GM21423 (cell line): ENCODE data around the gene OSTN.
"Not testable (repeated sequence)": the region's sequence is repeated elsewhere in the genome, so short reads cannot be mapped to it uniquely, and the experiment has no call there.

ENCODE experiments used
- ATAC-seq: cut with Tn5 transposase; IDR thresholded peaks from one replicate; pipeline ENCODE4 v1.9.1; 2021; ENCODE audit warnings: mild to moderate bottlenecking, moderate library complexity; ENCODE audit not compliant: unreplicated experiment

Gene OSTN

GRCh38 chr3:191262650-191263049 is 63.6 kb downstream of the OSTN start:
- peak; percentile 63 for ATAC-seq

DNA sequence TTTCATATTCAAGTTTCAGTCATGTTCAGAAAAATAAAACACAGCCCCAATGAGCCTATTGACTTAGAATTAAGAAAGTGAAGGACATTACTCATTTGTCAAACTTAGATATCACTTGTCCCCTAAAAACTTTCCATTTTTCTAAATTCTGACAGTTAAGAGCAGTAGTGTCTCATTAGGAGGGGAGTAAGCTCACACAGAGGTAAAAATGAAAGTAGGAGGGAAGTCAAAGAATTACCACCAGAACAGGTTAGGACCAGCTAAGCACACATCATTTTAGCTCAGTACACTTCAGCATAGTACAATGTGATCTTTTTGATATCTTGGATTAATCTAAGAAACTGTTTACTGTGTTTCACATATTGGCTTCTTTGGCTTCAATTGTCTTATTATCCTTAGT is 64.3 kb downstream of the OSTN start:
- ATAC-seq = peak; percentile 86

DNA sequence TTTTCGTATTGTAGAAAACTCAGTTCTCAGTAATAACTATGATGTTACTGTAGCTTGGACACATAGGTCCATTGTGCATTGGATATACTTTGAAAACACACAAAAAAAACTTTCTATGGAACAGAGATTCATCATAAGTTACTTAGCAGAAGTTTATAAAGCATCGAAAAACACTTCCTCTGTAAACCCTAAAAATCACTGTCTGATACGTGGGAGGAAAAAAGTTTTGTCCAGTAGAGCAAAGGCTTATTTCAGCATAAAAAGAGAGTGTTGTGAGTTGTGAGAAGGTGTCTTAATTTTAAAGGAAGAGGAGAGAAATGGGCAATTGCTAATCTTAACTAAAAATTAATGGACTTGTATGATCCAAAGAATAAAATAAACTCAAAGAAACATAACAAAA is 64.8 kb downstream of the OSTN start:
- ATAC-seq = no peak

DNA sequence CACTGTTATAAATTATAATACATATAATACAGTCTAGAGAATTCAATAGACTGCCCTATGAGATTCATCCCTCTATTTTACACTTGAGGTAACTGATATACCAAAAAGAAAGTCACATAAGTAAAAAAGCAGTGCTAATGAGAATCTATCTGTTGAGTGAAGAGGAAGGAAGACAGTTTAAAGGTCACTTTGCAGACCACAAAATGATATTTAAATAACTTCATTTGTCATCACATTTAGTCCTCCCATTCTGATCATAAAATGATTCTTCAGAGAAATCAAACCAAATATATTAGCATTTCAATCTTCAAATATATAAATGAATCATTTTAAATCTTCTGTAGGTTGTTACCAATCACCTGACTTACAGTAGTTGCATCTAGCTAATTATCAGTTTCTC is 69.7 kb downstream of the OSTN start:
- no peak for ATAC-seq

- ATAC-seq = peak; percentile 67
Measured at GRCh38 chr3:191269289-191270085, 70.4 kb downstream of the OSTN start.

GRCh38 chr3:191275244-191275643 is 76.2 kb downstream of the OSTN start:
- ATAC-seq = not testable (repeated sequence)

DNA sequence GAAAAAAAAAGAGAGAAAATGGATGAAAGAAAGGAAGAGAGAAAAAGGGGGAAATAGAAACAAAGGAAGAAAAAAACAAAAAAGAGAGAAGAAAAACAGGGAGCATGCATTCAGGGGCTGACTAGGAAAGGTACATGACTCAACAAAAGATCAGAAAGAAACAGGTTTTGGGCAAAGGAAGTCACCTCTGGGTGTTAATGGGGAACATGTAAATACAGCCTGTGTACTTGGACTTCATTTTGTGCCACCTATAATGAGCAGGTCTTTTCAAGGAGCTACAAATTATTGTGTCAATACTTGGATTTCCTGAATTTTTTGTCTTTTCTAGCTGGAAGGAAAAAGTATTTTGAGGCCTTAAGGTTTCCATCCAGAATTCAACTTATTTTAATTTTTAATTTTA is 76.7 kb downstream of the OSTN start:
- ATAC-seq = no peak

- no peak for ATAC-seq
Measured at GRCh38 chr3:191280111-191280510, 81.1 kb downstream of the OSTN start.

GRCh38 chr3:191280882-191281281 is 81.8 kb downstream of the OSTN start:
- no peak for ATAC-seq

DNA sequence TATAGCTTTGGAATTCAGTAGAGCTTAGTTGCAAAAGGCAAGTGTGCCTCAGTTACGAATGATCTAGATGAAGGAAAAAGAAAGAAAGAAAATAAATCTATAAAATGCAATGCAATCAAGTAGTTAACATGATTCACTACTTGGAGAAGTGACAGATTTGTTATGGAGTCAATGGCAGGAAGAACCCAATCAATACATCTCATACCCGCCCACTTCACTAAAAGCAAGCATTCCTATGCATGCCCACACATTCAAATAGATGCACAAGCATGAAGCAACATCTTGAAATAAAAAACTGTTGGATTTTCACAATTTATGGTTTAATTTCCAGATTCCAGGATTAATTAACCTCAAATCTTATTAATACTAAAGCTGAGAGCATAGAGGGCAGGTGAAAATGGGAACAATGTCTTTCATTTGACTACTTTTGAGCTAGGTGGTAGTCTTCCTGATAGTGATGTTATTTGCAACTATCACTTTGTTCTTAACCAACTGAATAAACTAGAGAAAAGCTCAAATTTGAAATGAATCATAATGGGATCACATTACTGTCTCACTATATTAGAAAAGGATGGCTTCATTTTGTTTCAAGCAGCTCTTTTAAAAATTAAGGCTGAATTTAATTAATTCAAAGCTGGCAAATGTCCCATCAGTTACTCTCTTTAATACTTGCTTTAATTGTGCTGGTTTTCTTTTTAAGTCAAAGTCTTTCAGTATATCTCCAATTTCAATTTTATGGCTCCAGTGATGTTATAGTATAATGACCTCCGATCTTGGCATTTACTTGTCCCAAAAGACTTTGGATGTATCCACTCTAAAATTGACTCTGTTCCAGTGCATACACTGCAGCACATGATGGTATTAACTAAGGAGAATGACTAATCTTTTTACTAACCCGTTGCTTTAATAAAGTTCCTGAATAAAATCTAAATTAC is 83.5 kb downstream of the OSTN start:
- no peak for ATAC-seq

GRCh38 chr3:191283400-191283799 is 84.4 kb downstream of the OSTN start:
- no peak for ATAC-seq

DNA sequence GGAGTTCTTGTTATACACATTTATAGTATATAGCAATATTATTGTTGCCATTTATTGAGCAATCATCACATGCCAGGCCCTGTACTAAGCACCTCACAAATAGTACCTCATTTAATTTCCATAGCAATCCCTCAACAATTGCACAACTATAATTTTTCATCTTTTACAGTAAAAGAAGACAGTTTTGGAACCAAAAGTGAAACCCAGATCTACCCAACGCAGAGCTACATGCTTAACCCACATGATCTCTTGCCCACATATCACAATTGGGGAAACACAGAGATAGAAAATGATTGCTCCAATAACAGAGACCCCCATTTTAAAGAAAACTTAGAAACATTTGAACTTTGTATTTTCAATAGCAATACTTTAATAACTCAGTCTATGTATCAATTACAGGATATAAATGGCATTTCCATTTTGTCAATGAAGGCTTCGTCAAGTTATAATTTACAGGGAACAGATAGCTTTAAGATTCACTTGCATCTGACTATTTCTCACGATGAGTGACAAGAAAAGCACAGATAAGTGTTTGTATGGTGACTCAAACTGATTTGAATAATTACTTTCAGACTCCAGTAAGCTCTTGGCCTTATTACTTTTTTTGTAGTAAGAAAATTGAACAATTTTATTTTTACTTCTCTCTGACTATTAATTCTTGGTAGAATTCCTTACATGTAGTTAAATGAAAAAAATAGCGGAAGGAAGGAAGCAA is 91.4 kb downstream of the OSTN start:
- peak; percentile 79 for ATAC-seq

DNA sequence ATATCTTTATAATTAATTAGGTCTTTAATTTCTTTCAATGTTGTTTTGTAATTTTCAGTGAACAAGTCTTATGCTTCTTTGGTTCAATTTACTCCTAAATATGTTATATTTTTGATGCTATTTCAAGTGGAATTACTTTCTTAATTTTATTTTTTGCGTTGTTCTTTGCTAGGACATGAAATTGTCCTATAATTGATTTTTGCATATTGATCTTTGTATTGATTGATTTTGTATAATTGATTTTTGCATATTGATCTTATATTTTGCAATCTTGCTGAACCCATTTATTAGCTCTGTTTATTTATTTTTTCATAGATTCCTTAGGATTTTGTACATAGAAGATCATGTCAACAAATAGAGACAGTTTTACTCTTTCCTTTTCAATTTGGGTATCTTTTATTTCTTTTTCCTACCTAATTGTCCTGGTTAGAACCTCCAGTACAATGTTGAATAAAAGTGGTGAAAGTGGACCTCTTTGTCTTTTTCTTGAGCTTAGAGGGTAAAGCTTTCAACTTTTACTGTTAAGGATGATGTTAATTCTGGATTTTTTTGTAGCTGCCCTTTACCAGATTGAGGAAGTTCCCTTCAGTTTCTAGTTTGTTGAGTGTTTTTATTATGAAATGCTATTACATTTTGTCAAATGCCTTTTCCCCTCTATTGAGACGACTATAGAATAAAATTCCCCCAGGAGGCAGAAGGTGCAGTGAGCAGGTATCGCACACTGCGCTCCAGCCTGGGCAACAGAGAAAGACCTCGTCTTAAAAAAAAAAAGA is 93.4 kb downstream of the OSTN start:
- no peak for ATAC-seq

- ATAC-seq = no peak
Measured at GRCh38 chr3:191294291-191294690, 95.2 kb downstream of the OSTN start.

DNA sequence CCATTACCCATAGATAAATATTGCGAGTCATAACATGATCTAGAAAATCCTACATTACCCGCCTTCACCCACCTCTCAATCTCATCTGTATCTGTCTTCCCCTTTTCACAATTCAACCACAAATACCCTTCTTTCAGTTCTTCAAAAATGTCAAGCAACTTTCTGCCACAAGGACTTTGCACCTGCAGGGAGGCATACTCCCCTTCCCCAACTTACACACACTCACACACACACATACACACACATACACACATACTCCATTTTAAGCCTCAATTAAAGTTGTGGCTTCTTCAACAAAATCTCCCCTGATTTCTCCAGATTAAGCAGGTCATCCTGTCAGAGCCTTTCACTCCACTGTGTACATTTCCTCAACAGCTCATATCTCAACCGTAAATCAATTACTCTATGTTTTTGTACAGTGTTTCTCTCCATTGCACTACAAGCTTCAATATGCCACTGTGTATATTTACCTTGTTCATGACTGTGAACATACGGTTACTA is 97.0 kb downstream of the OSTN start:
- ATAC-seq = peak; percentile 88

- ATAC-seq = no peak
Measured at GRCh38 chr3:191298846-191299245, 99.8 kb downstream of the OSTN start.

DNA sequence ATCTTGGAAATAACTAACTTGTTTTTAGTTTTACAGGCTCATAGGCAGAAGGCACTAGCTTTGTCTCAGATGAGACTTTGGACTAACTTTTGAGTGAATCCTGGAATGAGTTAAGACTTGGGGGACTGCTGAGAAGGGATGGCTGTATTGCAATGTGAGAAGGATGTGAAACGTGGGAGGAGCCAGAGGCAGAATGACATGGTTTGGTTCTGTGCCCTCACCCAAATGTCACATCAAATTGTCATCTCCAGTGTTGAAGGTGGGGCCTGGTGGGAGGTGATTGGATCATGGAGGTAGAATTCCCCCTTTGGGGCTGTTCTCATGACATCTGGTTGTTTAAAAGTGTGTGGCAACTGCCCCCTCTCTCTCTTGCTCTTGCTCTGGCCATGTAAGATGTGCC is 101.4 kb downstream of the OSTN start:
- peak; percentile 18 for ATAC-seq

GRCh38 chr3:191301017-191301416 is 102.0 kb downstream of the OSTN start:
- peak; percentile 69 for ATAC-seq

DNA sequence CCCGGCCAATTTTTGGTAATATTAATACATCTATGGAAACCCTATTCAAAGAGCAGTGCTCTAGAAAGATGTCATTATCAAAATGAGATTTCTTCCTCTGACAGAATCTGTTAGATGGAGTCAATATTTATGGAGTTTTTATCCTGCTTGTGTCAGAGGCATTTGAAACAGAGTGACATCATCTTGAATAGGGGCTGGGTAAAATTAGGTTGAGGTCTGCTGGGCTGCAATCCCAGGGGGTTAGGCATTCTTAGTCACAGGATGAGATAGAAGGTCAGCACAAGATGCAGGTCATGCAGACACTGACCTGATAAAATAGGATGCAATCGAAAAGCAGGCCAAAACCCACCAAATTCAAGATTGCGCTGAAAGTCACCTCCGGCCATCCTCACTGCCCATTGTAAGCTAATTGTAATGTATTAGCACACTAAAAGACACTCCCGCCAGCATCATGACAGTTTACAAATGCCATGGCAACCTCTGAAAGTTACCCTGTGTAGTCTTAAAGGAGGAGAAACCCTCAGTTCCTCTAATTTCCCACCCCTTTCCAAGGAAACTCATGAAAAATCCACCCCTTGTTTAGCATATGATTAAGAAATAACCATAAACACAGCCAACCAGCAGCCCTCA is 102.9 kb downstream of the OSTN start:
- ATAC-seq = no peak

GRCh38 chr3:191302451-191302850 is 103.4 kb downstream of the OSTN start:
- no peak for ATAC-seq
